Nephron (organoid): ENCODE data around the gene ABRACL.
A peak's percentile ranks its signal among the peaks of the same experiment; 100 is the strongest.

ENCODE experiments used
- H3K27ac Mint-ChIP-seq, 3 experiments: 2 replicates each; pipeline ENCODE4 v1.8.0; 2020; ENCODE audit warnings: mixed read lengths in 3 of 3, mild to moderate bottlenecking in 2 of 3, moderate library complexity in 1 of 3
- H3K27me3 Mint-ChIP-seq: 2 replicates; pipeline ENCODE4 v1.8.0; 2021; ENCODE audit warnings: low read depth, mild to moderate bottlenecking, moderate library complexity, mixed read lengths
- H3K36me3 Mint-ChIP-seq: 2 replicates; pipeline ENCODE4 v1.8.0; 2020; ENCODE audit warnings: low read depth, mixed read lengths
- H3K4me1 Mint-ChIP-seq: 2 replicates; pipeline ENCODE4 v1.8.0; 2020; ENCODE audit warnings: mixed read lengths
- H3K4me3 Mint-ChIP-seq, 3 experiments: 2 replicates each; pipeline ENCODE4 v1.8.0; 2020; ENCODE audit warnings: mild to moderate bottlenecking in 3 of 3, mixed read lengths in 3 of 3, moderate library complexity in 2 of 3
- H3K9me3 Mint-ChIP-seq: 2 replicates; pipeline ENCODE4 v1.8.0; 2020; ENCODE audit warnings: mixed read lengths
- TF ChIP-seq, protein P1 (sequence below), 3 experiments: fragments of 200-600 bp; sonication (generic); IDR thresholded peaks; one replicate each; pipeline ENCODE4 v1.5.0; 2021; ENCODE audit warnings: antibody characterized with exemption in 3 of 3; ENCODE audit not compliant: unreplicated experiment in 3 of 3

The ABRACL gene, protein sequence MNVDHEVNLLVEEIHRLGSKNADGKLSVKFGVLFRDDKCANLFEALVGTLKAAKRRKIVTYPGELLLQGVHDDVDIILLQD

DNA sequence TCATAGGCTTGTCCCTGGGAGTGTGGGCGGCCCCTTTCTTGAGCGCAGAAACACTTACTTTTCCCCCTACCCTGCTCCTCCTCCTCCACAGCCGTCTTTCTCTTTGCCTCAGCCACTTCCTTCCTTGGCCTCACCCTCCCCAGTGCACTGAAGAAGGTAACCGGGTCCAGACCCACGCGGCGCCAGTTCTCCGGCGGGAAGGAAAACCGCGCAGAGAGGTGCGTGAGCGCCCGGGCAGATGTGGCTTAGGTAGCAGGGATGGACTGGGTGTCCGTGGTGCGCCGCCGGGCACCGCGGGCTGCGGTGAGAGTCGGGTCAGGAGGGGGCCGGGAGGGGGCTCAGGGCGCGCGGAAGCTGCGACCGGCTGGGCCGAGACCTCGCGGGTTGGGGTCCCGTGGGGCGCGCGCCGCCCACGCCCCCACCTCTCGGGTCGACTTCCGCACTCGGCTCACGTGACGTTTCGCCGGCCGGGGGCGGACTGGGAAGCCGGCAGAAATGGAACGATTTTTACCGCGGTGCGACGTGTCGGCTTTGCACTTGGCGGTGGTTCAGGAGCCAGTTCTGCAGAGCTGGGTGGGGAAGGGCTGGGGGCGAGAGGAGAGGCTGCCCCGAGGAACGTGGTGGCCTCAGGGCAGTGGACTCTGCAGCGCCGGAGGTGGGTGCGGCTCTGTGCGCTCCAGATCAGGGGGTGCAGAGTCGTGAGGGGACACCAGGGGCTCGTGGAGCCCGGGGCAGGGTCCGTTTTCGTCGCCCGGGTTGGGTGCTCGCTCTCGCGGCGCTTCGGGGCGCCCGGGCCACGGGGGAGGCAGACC lies at the start of gene ABRACL:
Gene ABRACL, plus strand, starts transcription at position 88 of the 812 bp plus-strand sequence. CDS start 5,416 bp downstream, outside the sequence.
- no peaks in the 10 kb centered on the region for H3K27me3 Mint-ChIP-seq
- peaks cover 8% of the 10 kb centered on the region for H3K36me3 Mint-ChIP-seq
- H3K9me3 Mint-ChIP-seq, result no peaks in the 10 kb centered on the region
- peak within 1 kb of the TSS; percentile 93 to 96 (median 94) for H3K4me3 Mint-ChIP-seq
- TF ChIP-seq, protein P1, sequence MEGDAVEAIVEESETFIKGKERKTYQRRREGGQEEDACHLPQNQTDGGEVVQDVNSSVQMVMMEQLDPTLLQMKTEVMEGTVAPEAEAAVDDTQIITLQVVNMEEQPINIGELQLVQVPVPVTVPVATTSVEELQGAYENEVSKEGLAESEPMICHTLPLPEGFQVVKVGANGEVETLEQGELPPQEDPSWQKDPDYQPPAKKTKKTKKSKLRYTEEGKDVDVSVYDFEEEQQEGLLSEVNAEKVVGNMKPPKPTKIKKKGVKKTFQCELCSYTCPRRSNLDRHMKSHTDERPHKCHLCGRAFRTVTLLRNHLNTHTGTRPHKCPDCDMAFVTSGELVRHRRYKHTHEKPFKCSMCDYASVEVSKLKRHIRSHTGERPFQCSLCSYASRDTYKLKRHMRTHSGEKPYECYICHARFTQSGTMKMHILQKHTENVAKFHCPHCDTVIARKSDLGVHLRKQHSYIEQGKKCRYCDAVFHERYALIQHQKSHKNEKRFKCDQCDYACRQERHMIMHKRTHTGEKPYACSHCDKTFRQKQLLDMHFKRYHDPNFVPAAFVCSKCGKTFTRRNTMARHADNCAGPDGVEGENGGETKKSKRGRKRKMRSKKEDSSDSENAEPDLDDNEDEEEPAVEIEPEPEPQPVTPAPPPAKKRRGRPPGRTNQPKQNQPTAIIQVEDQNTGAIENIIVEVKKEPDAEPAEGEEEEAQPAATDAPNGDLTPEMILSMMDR (IDR thresholded peaks at IDR 0.05; ENCODE audit: unreplicated experiment in 3 of 3), result no peak
- peaks cover 13% of the 10 kb centered on the region for H3K4me1 Mint-ChIP-seq
- H3K27ac Mint-ChIP-seq, result peak within 1 kb of the TSS; percentile 88 to 90 (median 90)

DNA sequence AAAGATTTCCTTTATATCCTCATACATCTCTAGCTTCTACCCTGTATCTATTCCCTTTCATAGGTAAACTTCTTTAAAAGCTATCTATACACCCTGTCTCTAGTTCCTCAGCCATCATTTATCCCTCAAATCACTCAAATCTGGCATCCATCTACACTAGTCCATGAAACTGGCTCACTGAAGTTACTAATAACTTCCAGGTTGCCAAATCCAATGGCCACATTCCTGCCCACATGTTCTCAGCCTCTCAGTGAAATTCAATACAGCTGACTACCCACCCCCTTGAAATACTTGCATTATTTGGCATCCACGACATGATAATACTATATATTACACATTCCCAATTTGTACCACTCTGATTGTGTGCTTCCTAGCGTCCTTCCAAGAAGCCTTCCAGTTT lies 49.2 kb upstream of the ABRACL start:
- H3K4me3 Mint-ChIP-seq, result no peak overlapping the region
- peaks cover 13% of the 10 kb centered on the region for H3K4me1 Mint-ChIP-seq

DNA sequence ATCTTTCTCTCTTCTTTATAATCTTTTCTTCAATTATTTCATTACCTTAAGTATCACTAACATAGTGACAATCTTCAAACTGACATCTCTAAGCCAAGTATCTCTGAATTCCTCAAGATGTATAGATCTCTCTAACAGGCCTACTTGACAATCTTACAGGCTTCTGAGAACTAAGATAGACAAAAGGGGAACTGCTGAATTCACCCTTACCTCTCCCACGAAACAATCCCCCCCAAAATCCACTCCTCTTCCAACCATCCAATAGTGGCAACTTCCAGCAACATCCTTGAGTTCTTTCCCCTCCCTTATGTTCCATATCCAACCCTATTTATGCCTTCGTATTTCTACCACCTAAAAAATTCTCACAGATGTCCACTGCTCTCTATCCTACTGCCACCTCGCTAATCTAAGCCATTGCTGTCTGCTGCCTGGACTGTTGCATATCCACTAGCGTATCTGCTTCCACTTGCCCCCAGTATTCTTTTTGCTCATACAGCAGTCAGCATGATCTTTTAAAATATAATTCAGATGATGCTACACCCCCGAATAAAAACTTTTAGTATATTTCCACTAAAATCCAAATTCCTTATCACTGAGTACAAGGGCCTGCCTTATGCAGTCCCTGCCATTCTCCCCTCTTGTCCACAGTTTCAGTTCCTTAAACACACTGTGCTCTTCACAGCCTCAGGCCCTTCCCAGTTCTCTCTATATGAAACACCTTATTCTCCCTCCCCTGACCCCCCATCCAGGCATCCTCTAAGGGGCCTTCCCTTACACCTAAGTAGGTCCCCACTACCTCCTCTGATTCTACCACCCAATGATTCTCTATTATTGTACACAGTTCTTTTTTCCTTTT lies 48.5 kb upstream of the ABRACL start:
- no peaks in the 10 kb centered on the region for H3K36me3 Mint-ChIP-seq
- H3K4me1 Mint-ChIP-seq, result peaks cover 13% of the 10 kb centered on the region
- H3K4me3 Mint-ChIP-seq, result no peak overlapping the region
- TF ChIP-seq, protein P1 (IDR thresholded peaks at IDR 0.05; ENCODE audit: unreplicated experiment in 3 of 3), result no peak
- H3K27me3 Mint-ChIP-seq, result no peaks in the 10 kb centered on the region
- no peaks in the 10 kb centered on the region for H3K9me3 Mint-ChIP-seq
- H3K27ac Mint-ChIP-seq, result no peak overlapping the region

More for the DNA sequence above, 49.2 kb upstream of the ABRACL start:
- no peaks in the 10 kb centered on the region for H3K9me3 Mint-ChIP-seq
- no peaks in the 10 kb centered on the region for H3K36me3 Mint-ChIP-seq
- TF ChIP-seq, protein P1 (IDR thresholded peaks at IDR 0.05; ENCODE audit: unreplicated experiment in 3 of 3), result no peak
- H3K27me3 Mint-ChIP-seq, result no peaks in the 10 kb centered on the region
- H3K27ac Mint-ChIP-seq, result no peak overlapping the region

DNA sequence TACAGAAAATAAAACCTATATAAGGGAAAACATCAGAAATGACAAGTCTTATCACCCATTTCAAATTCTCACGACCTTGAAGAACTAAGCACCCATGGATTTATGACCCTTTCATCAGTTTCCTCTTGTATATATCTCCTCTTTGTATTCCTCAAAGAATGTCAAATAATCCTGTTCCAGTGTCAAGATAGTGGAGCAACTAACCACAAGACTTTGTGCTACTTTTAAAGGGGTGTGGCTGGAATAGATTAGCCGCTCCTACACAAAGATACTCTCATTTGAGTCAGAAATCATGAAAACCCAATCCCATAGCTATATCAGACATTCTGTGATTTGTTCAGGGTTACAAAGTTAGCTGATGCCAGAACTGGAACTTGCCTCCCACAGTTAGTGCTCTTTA lies 47.1 kb upstream of the ABRACL start:
- TF ChIP-seq, protein P1 (IDR thresholded peaks at IDR 0.05; ENCODE audit: unreplicated experiment in 3 of 3), result no peak
- H3K4me1 Mint-ChIP-seq, result peaks cover 20% of the 10 kb centered on the region
- no peak overlapping the region for H3K27ac Mint-ChIP-seq
- no peaks in the 10 kb centered on the region for H3K36me3 Mint-ChIP-seq
- no peaks in the 10 kb centered on the region for H3K9me3 Mint-ChIP-seq
- no peak overlapping the region for H3K4me3 Mint-ChIP-seq
- no peaks in the 10 kb centered on the region for H3K27me3 Mint-ChIP-seq

DNA sequence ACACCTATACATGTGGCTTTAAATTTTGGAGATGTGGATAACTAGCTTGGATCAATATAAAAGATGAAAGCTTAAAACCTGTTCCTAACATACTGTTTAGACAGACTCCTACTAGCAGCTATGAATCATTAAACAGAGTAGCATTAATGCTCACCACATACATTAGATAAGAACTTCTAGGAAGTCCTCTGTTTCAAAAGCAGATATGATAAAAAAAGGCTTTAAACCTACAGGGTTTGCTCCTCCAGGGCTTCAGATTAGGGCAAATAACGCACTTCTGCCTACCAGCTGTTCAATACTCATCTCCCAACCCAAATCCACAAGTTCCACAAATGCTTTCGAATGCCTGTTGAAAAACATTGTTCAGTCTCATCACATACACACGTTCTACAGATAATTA lies 42.0 kb upstream of the ABRACL start:
- Mint-ChIP-seq H3K4me1 (peaks cover 25% of the 10 kb centered on the region), H3K36me3 (no peaks in the 10 kb centered on the region), H3K9me3 (no peaks in the 10 kb centered on the region), H3K27ac (peak overlapping the region; percentile 72 to 83 (median 73)), H3K4me3 (peak overlapping the region; percentile 83 to 91 (median 88)), H3K27me3 (no peaks in the 10 kb centered on the region)
- TF ChIP-seq, protein P1 (IDR thresholded peaks at IDR 0.05; ENCODE audit: unreplicated experiment in 3 of 3), result no peak
